HEK293 (cell line): ENCODE results near the gene PYCARD.

Experiments used
- CTCF ChIA-PET: fragments of 350-600 bp; formaldehyde crosslinking; extraction: SDS; loops from one replicate; lab custom pipeline; 2021; ENCODE audit warnings: antibody characterized with exemption; lab: Yijun Ruan, JAX
- POLR2A ChIA-PET: fragments of 300-600 bp; formaldehyde crosslinking; extraction: SDS; loops from one replicate; lab custom pipeline; 2020; ENCODE audit warnings: antibody characterized with exemption, inconsistent platforms; lab: Yijun Ruan, JAX
- H3K27ac ChIP-seq: fragments of 200-500 bp; sonication (Bioruptor generic); 2 replicates; pipeline ENCODE4 v1.5.1; 2014; ENCODE audit warnings: low read depth, low read length, control low read depth, inconsistent platforms; ENCODE audit errors: extremely low read depth
- H3K36me3 ChIP-seq, 2 experiments: fragments of 200-500 bp in 1 of 2; sonication (Bioruptor generic) in 1 of 2; 1 replicate in 1 of 2; 2 replicates in 1 of 2; pipeline ENCODE4 v1.5.1; 2014 to 2017; ENCODE audit warnings: inconsistent platforms in 2 of 2, low read length in 2 of 2; ENCODE audit not compliant: control insufficient read depth in 2 of 2, insufficient read depth in 1 of 2
- H3K4me1 ChIP-seq: fragments of 200-500 bp; sonication (Bioruptor generic); 2 replicates; pipeline ENCODE4 v1.5.1; 2014; ENCODE audit warnings: mild to moderate bottlenecking, low read length, inconsistent platforms; ENCODE audit not compliant: control insufficient read depth, insufficient read depth
- H3K4me3 ChIP-seq: 2 replicates; pipeline ENCODE4 v1.5.1; 2011; ENCODE audit warnings: low read depth, mild to moderate bottlenecking, control low read depth, low read length, moderate library complexity
- H3K9me3 ChIP-seq: fragments of 200-500 bp; sonication (Bioruptor generic); 2 replicates; pipeline ENCODE4 v1.5.1; 2014; ENCODE audit warnings: low read depth, low read length, inconsistent platforms; ENCODE audit not compliant: control insufficient read depth, insufficient read depth
- KLF9 ChIP-seq: fragments of 450-650 bp; formaldehyde crosslinking; IDR thresholded peaks from 2 replicates; pipeline ENCODE4 v1.5.1; 2016; ENCODE audit warnings: missing biosample characterization, missing genetic modification characterization, low read depth
- OSR2 ChIP-seq: fragments of 450-650 bp; formaldehyde crosslinking; IDR thresholded peaks from 2 replicates; pipeline ENCODE4 v1.5.1; 2016; ENCODE audit warnings: missing biosample characterization, missing genetic modification characterization
- PRDM10 ChIP-seq: fragments of 450-650 bp; formaldehyde crosslinking; IDR thresholded peaks from 2 replicates; pipeline ENCODE4 v1.5.1; 2016; ENCODE audit warnings: missing biosample characterization, missing genetic modification characterization
- ZBTB8A ChIP-seq: fragments of 450-650 bp; formaldehyde crosslinking; IDR thresholded peaks from 2 replicates; pipeline ENCODE4 v1.5.1; 2016; ENCODE audit warnings: missing biosample characterization, missing genetic modification characterization
- ZNF114 ChIP-seq: fragments of 450-650 bp; formaldehyde crosslinking; IDR thresholded peaks from 2 replicates; pipeline ENCODE4 v1.5.0; 2017; ENCODE audit warnings: missing biosample characterization, missing genetic modification characterization
- ZNF146 ChIP-seq: fragments of 450-650 bp; formaldehyde crosslinking; IDR thresholded peaks from 2 replicates; pipeline ENCODE4 v1.5.1; 2016; ENCODE audit warnings: missing biosample characterization, missing genetic modification characterization
- ZNF184 ChIP-seq: fragments of 450-650 bp; IDR thresholded peaks from 2 replicates; pipeline ENCODE4 v1.5.1; 2018; ENCODE audit warnings: missing biosample characterization, mild to moderate bottlenecking, missing genetic modification characterization
- ZNF600 ChIP-seq: fragments of 450-650 bp; formaldehyde crosslinking; IDR thresholded peaks from 2 replicates; pipeline ENCODE4 v1.5.1; 2016; ENCODE audit warnings: missing biosample characterization, missing genetic modification characterization
- ZNF692 ChIP-seq: fragments of 450-650 bp; formaldehyde crosslinking; IDR thresholded peaks from 2 replicates; pipeline ENCODE4 v1.5.1; 2016; ENCODE audit warnings: missing biosample characterization, missing genetic modification characterization
- TF ChIP-seq, protein P1 (sequence below): fragments of 450-650 bp; formaldehyde crosslinking; IDR thresholded peaks from 2 replicates; pipeline ENCODE4 v1.5.1; 2016; ENCODE audit warnings: missing biosample characterization, missing genetic modification characterization
- TF ChIP-seq, protein P2 (sequence below): fragments of 450-650 bp; formaldehyde crosslinking; IDR thresholded peaks from 2 replicates; pipeline ENCODE4 v1.5.1; 2016; ENCODE audit warnings: missing biosample characterization, missing genetic modification characterization, borderline replicate concordance

PYCARD gene

GRCh38 chr16:31193874-31194273 is 8.7 kb downstream of the PYCARD start:
- POLR2A ChIA-PET = interaction anchor here (0.7 to 1.7 kb wide), 4 partner anchors 10 to 258 kb away, joined by 4 to 8 read pairs (median 4); partner anchors contain the start of gene FUS
- Histone ChIP-seq H3K4me3 (no peak overlapping the region), H3K27ac (no peak overlapping the region), H3K4me1 (no peaks in the 10 kb centered on the region), H3K9me3 (no peaks in the 10 kb centered on the region), H3K36me3 (peaks cover 69 to 89% of the 10 kb centered on the region in 2 experiments)
- no peak for TF ChIP-seq OSR2 (tag by site-specific recombination)
- TF ChIP-seq, protein P1, sequence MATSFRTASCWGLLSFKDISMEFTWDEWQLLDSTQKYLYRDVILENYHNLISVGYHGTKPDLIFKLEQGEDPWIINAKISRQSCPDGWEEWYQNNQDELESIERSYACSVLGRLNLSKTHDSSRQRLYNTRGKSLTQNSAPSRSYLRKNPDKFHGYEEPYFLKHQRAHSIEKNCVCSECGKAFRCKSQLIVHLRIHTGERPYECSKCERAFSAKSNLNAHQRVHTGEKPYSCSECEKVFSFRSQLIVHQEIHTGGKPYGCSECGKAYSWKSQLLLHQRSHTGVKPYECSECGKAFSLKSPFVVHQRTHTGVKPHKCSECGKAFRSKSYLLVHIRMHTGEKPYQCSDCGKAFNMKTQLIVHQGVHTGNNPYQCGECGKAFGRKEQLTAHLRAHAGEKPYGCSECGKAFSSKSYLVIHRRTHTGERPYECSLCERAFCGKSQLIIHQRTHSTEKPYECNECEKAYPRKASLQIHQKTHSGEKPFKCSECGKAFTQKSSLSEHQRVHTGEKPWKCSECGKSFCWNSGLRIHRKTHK (tag by site-specific recombination) = no peak
- no peak for TF ChIP-seq ZNF114 (tag by site-specific recombination)
- TF ChIP-seq ZNF600 (tag by site-specific recombination) = 0 out of 2 replicates have a peak, but pooled peaks have one; percentile 9
- TF ChIP-seq PRDM10 (tag by site-specific recombination) = peak; percentile 22; the same call in 1 of the 2 replicates
- no peak for TF ChIP-seq ZNF692 (tag by site-specific recombination)
- CTCF ChIA-PET = no interaction called here

DNA sequence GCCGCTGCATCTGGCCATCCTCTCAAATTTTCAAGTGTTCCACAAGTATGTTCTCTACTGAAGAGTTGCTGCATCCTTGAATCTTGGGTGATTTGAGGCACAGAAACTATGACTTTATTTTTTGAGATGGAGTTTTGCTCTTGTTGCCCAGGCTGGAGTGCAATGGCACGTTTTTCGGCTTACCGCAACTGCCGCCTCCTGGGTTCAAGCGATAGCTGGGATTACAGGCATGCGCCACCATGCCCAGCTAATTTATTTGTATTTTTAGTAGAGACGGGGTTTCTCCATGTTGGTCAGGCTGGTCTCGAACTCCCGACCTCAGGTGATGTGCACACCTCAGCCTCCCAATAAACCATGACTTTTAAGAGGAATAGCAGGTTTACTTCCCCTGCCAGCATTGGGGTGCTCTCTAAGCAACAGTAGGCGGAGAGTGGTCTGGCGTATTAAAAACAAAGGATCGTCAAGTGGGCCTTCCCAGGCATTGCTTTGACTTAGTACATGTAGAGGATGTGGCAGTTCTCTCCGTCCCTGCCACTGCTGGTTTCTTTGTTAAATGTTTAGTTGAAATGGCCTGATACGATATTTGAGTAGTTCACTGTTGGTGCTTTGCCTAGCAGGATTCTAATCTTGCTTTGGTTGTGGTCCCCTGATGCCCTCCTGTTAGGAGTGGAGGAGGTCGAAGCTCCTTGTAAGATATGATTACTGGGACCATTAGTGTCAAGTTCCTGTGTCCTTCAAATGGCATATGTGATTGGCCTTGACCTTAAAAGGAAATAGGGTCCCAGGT is 9.5 kb downstream of the PYCARD start:
- no peak overlapping the region for H3K4me3 ChIP-seq
- CTCF ChIA-PET = no interaction called here
- H3K9me3 ChIP-seq = no peaks in the 10 kb centered on the region
- H3K27ac ChIP-seq = no peak overlapping the region
- TF ChIP-seq ZNF184 (tag by site-specific recombination) = no peak
- TF ChIP-seq, protein P2, sequence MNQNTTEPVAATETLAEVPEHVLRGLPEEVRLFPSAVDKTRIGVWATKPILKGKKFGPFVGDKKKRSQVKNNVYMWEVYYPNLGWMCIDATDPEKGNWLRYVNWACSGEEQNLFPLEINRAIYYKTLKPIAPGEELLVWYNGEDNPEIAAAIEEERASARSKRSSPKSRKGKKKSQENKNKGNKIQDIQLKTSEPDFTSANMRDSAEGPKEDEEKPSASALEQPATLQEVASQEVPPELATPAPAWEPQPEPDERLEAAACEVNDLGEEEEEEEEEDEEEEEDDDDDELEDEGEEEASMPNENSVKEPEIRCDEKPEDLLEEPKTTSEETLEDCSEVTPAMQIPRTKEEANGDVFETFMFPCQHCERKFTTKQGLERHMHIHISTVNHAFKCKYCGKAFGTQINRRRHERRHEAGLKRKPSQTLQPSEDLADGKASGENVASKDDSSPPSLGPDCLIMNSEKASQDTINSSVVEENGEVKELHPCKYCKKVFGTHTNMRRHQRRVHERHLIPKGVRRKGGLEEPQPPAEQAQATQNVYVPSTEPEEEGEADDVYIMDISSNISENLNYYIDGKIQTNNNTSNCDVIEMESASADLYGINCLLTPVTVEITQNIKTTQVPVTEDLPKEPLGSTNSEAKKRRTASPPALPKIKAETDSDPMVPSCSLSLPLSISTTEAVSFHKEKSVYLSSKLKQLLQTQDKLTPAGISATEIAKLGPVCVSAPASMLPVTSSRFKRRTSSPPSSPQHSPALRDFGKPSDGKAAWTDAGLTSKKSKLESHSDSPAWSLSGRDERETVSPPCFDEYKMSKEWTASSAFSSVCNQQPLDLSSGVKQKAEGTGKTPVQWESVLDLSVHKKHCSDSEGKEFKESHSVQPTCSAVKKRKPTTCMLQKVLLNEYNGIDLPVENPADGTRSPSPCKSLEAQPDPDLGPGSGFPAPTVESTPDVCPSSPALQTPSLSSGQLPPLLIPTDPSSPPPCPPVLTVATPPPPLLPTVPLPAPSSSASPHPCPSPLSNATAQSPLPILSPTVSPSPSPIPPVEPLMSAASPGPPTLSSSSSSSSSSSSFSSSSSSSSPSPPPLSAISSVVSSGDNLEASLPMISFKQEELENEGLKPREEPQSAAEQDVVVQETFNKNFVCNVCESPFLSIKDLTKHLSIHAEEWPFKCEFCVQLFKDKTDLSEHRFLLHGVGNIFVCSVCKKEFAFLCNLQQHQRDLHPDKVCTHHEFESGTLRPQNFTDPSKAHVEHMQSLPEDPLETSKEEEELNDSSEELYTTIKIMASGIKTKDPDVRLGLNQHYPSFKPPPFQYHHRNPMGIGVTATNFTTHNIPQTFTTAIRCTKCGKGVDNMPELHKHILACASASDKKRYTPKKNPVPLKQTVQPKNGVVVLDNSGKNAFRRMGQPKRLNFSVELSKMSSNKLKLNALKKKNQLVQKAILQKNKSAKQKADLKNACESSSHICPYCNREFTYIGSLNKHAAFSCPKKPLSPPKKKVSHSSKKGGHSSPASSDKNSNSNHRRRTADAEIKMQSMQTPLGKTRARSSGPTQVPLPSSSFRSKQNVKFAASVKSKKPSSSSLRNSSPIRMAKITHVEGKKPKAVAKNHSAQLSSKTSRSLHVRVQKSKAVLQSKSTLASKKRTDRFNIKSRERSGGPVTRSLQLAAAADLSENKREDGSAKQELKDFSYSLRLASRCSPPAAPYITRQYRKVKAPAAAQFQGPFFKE (tag by site-specific recombination) = no peak
- no peak for TF ChIP-seq KLF9 (tag by site-specific recombination)
- TF ChIP-seq ZBTB8A (tag by site-specific recombination) = no peak
- no peak for TF ChIP-seq ZNF146 (tag by site-specific recombination)
- TF ChIP-seq, all 188 proteins: peak for 0
- POLR2A ChIA-PET = interaction anchor here (0.7 to 1.7 kb wide), 5 partner anchors 9 to 258 kb away, joined by 4 to 8 read pairs (median 5); partner anchors contain the start of gene FUS
- H3K36me3 ChIP-seq = peaks cover 77 to 97% of the 10 kb centered on the region in 2 experiments
- H3K4me1 ChIP-seq = no peaks in the 10 kb centered on the region
